ENCODE data around the gene IRF1.

IRF1 gene

DNA sequence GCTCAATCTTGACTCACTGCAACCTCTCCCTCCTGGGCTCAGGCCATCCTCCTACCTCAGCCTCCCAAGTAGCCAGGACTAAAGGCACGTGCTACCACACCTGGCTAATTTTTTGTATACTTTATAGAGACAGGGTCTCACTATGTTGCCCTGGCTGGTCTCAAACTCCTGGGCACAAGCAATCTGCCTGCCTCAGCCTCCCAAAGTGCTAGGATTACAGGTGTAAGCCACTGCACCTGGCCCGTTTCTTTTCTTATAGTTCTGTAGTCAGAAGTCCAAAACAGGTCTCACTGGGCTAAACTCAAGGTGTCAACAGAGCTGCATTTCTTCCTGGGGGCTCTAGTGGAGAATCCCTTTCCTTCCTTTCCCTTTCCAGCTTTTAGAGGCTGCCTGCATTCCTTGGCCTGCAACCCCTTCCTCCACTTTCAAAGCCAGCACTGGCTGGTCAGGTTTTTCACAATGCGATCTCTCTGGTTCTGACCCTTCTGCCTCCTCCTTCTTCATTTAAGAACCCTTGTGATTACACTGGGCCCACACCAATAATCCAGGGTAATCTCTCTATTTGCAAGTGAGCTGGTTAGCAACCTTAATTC is 16.3 kb downstream of the IRF1 start:
- no peak for DNase-seq (ENCODE audit: low read depth)

DNA sequence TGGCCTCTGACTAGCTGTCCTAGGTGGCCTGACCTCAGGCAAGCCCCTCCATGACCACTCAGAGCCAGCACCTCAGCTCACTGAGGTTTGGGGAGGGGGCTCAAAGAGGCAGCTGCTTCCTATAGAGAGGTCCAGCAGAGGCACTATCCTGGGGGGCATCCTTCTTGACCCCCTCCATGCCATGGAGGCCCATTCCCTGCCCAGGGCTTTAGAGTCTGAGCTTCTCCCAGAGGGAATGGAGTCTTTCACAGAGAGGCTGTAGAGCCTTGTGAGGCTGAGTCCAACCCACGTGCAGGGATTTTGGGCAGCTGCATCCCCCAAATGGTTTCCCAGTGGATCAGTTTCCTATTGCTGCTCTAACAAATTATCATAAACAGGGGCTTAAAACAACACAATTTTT is 16.9 kb downstream of the IRF1 start:
- no peak for DNase-seq (ENCODE audit: low read depth)

DNA sequence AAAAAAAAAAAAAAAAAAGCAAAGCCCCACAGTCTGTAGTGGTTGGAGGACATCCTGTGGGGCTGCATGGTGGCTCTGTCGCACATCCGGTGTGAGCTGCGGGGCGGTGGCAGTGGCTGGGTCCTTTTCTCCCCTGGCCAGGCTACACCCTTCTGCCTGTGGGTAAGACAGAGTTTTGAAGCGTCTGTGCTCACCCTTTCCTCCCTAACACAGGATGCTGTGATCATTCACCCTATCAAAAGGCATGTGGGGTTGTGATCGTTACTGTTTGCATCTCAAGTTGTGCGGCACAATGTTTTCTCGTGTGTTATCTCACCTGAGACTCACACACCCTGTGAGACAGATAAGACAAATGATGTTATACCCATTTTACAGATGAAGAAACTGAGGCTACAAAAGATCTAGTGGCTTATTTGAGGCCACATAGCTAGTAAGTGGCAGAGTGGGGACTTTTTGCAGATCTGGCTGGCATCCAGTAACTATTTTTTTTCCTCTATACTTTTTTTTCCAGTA is 17.5 kb downstream of the IRF1 start:
- DNase-seq (ENCODE audit: low read depth) = peak; percentile 82

GRCh38 chr5:132472431-132472830 is 18.1 kb downstream of the IRF1 start:
- no peak for DNase-seq (ENCODE audit: low read depth)

DNA sequence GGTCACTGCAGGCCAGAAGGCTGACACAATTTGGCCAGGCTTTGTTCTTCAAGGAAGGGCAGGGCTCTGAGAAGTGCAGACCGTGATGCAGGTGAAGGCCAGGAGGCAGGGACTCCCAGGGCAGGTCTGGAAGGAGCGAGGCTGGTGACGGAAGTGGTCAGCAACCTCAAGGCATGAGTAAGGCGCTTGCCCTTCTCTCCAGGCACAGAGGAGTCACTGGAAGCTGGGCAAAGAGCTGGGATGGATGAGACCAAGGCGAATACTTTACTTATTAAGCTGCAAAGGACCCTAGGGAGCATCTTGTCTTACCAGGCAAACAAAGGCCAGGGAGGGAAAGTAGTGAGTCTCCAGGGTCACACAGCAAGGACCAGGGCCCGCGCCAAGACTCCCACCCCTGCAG is 18.6 kb downstream of the IRF1 start:
- DNase-seq (ENCODE audit: low read depth) = no peak

DNA sequence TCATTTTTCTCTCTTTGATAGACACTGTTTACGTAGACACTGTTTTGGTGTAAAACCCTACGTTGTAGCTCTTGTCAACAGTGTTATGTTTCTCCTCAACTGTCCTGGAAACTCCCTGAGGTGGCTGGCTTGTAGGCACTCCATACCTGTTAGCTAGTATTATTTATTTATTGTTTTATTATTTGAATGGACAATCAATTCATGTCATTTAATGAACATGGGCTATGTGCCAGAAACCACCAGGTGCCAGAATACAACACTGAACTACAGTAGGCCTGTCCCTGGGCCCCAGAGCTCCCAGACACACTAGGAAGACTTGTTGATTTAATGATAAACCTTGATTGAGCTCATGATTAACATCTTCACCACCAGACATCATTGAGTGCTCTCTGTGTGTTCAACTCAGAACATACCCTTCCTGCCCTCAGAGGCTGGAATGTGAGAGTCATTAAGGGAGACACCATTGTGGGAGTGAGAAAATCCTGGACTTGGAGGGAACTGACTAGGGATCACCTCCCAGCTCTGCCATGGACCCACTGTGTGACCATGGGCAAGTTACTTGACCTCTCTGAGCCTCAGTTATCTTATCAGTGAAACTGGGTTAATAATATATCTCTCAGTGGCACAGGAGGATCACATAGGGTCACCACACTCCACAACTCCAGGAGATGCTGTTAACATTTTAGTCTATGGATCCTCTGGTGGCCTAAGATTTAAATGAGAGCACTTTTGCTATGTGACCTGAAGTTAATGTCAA is 19.2 kb downstream of the IRF1 start:
- DNase-seq (ENCODE audit: low read depth) = no peak

DNA sequence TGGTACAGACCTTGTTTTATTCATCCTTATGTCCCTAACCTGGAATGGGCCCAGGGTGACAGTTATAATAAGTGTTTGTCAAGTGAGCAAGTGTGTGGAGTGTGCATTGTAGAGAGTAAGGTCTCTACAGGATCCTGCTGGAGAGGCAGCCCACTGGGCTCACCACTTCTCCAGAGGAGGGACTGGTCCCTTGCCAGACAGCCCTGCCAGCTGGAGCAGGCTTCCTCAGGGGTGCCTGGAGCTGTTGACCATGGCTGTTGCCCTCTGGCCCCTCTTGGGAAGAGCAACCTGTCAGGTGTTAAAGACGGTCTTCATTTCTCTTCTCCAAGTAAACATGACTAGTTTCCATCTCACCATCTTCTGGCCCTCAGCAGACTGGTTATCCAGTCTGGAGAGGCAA is 20.0 kb downstream of the IRF1 start:
- no peak for DNase-seq (ENCODE audit: low read depth)

DNA sequence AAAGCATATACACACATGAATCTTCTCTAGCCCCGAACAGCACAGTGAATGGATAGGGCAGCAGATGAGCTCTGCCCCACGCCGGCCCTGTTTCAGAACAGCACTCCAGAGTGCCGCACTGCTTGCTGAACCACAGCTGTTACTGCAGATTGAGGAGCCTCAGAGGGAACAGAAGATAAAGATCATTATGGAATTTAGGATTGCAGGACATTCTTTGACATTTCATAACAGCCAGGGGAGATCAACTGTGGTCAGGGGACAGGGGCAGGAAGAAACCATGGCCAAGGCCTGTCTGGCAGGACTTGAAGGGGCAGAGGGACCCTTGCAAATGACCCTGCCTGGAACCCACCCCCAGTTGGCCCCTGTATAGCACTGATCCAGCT is 20.6 kb downstream of the IRF1 start:
- DNase-seq (ENCODE audit: low read depth) = no peak

DNA sequence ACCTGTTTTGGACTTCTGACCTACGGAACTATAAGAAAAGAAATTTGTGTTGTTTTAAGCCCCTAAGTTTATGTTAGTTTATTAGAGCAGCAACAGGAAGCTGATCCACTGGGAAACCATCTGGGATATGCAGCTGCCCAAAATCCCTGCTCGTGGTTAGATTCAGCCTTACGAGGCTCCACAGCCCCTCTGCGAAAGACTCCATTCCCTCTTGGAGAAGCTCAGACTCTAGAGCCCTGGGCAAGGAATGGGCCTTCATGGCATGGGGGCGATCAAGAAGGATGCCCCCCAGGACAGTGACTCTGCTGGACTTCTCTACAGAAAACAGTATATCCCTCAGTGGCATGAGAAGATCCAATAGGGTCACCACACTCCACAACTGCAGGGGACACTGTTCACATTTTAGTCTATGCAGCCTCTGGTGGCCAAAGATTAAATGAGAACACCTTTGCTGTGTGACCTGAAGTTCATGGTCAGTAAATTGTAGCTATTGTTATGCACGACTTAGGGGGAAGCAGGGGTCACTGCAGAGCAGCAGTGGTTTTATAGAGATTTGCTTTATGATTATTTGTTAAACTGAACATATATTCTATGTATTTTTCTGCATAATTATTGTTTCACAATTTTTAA is 21.1 kb downstream of the IRF1 start:
- no peak for DNase-seq (ENCODE audit: low read depth)

DNA sequence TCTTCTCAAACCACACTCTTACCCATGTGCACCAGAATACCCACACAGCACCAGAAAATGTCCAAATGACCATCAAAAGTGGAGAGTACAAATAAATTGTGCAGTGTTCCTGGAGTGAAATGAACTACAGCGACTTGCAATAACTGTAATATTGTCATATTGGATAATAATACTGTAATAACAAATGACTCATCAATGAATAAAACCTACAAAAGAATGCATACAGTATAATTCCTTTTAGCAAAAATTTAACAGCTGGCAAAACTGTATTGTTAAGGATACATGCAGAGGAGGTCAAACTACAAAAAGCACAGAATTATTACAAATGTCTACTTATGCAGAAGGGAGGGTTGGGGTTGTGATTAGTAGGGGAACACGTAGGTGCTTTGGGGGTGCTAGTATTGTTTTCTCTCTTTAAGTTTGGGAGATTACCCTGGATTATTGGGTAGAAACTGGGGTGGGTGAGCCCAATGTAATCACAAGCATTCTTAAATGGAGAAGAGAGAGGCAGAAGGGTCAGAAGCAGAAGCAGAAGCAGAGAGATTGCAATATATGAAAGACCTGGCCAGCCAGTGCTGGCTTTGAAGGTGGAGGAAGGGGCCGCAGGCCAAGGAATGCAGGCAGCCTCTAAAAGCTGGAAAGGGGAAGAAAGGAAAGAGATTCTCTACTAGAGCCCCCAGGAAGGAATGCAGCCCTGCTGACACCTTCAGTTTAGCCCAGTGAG is 21.8 kb downstream of the IRF1 start:
- DNase-seq (ENCODE audit: low read depth) = no peak

GRCh38 chr5:132467287-132467984 is 23.1 kb downstream of the IRF1 start:
- DNase-seq (ENCODE audit: low read depth) = no peak

- DNase-seq (ENCODE audit: low read depth) = peak; percentile 63
These were observed 23.9 kb downstream of the IRF1 start for GRCh38 chr5:132466433-132467286.

DNA sequence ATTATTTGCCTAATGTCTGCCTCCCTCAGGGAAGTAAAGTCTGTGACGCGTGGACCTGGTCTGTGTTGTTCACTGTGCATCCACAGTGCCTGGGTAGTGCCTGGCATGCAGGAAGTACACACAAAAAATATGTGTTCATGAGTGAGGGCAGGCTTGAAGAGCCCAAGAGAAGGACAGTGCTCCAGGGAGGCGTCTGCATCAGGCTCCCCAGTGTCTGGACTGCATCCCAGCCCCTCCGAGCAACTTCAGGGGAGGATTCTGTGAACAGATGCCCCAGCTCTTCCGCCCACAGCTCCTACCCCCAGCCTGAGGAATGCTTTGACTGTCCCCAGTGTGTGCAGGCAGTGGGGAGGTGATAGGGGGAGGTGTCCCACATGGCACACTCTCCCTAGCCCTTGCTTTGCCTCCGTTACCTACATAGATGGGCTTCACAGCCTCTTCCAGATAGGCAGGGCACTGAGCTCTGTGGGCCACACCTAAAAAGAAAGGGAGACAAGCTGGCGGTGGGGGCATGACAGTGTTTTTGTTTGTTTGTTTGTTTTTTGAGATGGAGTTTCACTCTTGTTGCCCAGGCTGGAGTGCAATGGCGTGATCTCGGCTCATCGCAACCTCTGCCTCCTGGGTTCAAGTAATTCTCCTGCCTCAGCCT is 25.4 kb downstream of the IRF1 start:
- DNase-seq (ENCODE audit: low read depth) = no peak

GRCh38 chr5:132464156-132464939 is 26.2 kb downstream of the IRF1 start:
- no peak for DNase-seq (ENCODE audit: low read depth)

- no peak for DNase-seq (ENCODE audit: low read depth)
These were observed 26.8 kb downstream of the IRF1 start for GRCh38 chr5:132463811-132464155.

GRCh38 chr5:132462856-132463745 is 27.5 kb downstream of the IRF1 start:
- DNase-seq (ENCODE audit: low read depth) = no peak

DNA sequence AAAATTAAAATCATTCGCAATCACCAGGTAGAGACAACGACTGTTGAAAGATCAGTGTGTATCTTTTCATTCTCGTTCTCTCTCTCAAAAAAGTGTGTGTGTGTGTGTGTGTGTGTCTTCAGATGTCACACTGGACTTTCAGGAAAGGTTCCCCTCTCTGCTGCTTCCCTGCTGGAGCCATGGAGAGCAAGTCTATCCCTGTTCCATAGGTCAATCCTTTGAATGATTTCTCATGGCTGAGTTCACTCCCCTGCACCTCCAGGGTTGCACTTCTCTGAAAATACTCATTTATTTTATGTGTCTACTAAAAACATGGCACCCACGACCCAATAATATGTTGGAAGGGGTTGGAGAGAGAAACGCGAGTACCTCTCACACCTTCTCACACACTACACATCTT is 28.2 kb downstream of the IRF1 start:
- DNase-seq (ENCODE audit: low read depth) = no peak

- no peak for DNase-seq (ENCODE audit: low read depth)
These were observed 29.0 kb downstream of the IRF1 start for GRCh38 chr5:132461569-132462070.
